Heart left ventricle (tissue), 13 donors: ENCODE measurements around the gene NNMT.

Source experiments
- CTCF ChIP-seq, 12 donors: fragments of 200-600 bp; sonication (generic) in 4 of 12; IDR thresholded peaks; one replicate each; pipeline versions ENCODE4 v1.5.0 to v1.8.0; 2018 to 2022; ENCODE audit warnings: antibody characterized with exemption in 12 of 12, mild to moderate bottlenecking in 5 of 12
- POLR2A ChIP-seq, 2 donors: fragments of 450-650 bp; IDR thresholded peaks; one replicate each; pipeline ENCODE4 v1.6.1; 2017; ENCODE audit warnings: antibody characterized with exemption in 2 of 2, mild to moderate bottlenecking in 2 of 2, moderate library complexity in 2 of 2
- donor health status: ischemic (EF 13 %, LVEDD 7.1; RV severe dilation, severe dysfunction).
- donor health status: DM: no; HTN: yes; CAD: no.
- donor health status: DM: no; HTN: no; CAD: no.
- donor health status: ischemic (EF 25% LVEDD 6.9; RV normal size, moderate dysfunction).
- donor health status: ischemic (EF 25% LVEDD 5.7; RV mildly dilated, moderate dysfunction).
- donor health status: ischemic (EF 35%, LVEDD 5.7; RV mildly dilated, moderate dysfunction).
- donor health status: nonischemic (EF 11% LVEDD 7.7; RV severe dilation, severe dysfunction).
- donor health status: DM: yes; HTN: yes; CAD: no.
- donor health status: PGD.
- donor health status: ischemic (EF 29% LVEDD 5.4; RV normal size, mild dysfunction).
- donor health status: nonischemic (EF 23%, LVEDD 6.1; RV moderate dilation, normal function).

DNA sequence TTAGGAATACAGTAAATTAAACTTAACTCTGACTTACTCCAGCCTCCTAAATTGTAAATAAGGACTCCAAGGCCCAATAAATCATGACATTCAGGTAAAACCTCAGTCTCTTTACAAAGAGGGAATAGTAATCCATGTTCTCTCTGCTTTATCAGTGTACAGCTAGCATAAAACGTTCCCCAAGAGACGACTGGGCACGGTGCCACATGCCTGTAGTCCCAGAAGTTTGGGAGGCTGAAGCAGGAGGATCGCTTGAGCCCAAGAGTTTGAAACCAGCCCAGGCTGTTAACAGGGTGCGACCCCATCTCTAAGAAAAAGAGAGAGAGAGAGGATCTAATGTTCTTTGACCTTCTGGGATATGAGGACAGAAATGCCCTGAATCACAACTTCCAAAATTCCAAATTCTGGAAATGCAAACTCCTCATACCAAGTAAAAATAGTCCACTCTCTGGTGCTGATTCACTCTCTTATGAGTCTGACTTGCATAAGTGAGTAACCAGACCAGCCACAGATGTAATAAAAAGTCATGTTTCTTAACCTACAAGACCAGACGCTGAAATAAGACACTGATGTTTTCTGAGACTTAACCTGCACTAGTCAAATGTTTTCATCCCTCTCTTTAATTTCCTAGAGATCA is 25.5 kb downstream of the NNMT start:
- TF ChIP-seq POLR2A (IDR thresholded peaks at IDR 0.05) (no peak), CTCF (IDR thresholded peaks at IDR 0.05) (no peak)
